Left ventricle myocardium inferior (tissue), 1 donor: ENCODE measurements around the gene MRPL10. TPM values are rescaled to one million over a fixed set of nuclear protein-coding genes. Genes with fewer than 3 reads are reported as not detected.

Experiments
- DNase-seq: peaks from one replicate; pipeline ENCODE4 v3.0.0-alpha.2; 2020
- H3K27ac ChIP-seq: fragments of 200-600 bp; replicated peaks from 2 replicates; pipeline ENCODE4 v1.8.0; 2021
- H3K27me3 ChIP-seq: fragments of 200-600 bp; 2 replicates; pipeline ENCODE4 v1.8.0; 2021; ENCODE audit warnings: low read depth
- H3K36me3 ChIP-seq: fragments of 200-600 bp; 2 replicates; pipeline ENCODE4 v1.8.0; 2021
- H3K4me1 ChIP-seq: fragments of 200-600 bp; 2 replicates; pipeline ENCODE4 v1.8.0; 2021
- H3K4me3 ChIP-seq: fragments of 200-600 bp; 2 replicates; pipeline ENCODE4 v1.8.0; 2021; ENCODE audit warnings: mild to moderate bottlenecking, moderate library complexity
- H3K9me3 ChIP-seq: fragments of 200-600 bp; replicated peaks from 2 replicates; pipeline ENCODE4 v1.8.0; 2021
- CTCF ChIP-seq: fragments of 200-600 bp; IDR thresholded peaks from 2 replicates; pipeline ENCODE4 v1.8.0; 2021; ENCODE audit warnings: antibody characterized with exemption, mild to moderate bottlenecking, borderline replicate concordance
- intact Hi-C: fragments of 100-400 bp; cut with micrococcal nuclease; formaldehyde crosslinking; loops from one replicate; pipeline ENCODE4 v1.11.0; 2022
- total RNA-seq: library from RNA; stranded (reverse); fragmentation: NEBNext Ultra II Directional; extraction: Animal tissue kit (Norgen Biotek cat#: 25700); gene quantifications from one replicate; pipeline ENCODE4 v1.2.1, GENCODE V29; 2021
- donor health status: DM: no; HTN: yes; CAD: no; lungs with severe emphysema.

Gene MRPL10
- total RNA-seq, 1 donor from 2014 or later: 60.5 TPM

GRCh38 chr17:47791025-47791424, 40.3 kb downstream of the MRPL10 start:
- H3K4me3 ChIP-seq: no peak overlapping the region
- intact Hi-C loops: no loop called here
- no peak for DNase-seq
- TF ChIP-seq CTCF: no peak
- H3K27me3 ChIP-seq: peaks cover 99% of the 10 kb centered on the region
- H3K27ac ChIP-seq: no peak overlapping the region
- no peaks in the 10 kb centered on the region for H3K36me3 ChIP-seq
- H3K4me1 ChIP-seq: peaks cover 10% of the 10 kb centered on the region
- no peaks in the 10 kb centered on the region for H3K9me3 ChIP-seq

DNA sequence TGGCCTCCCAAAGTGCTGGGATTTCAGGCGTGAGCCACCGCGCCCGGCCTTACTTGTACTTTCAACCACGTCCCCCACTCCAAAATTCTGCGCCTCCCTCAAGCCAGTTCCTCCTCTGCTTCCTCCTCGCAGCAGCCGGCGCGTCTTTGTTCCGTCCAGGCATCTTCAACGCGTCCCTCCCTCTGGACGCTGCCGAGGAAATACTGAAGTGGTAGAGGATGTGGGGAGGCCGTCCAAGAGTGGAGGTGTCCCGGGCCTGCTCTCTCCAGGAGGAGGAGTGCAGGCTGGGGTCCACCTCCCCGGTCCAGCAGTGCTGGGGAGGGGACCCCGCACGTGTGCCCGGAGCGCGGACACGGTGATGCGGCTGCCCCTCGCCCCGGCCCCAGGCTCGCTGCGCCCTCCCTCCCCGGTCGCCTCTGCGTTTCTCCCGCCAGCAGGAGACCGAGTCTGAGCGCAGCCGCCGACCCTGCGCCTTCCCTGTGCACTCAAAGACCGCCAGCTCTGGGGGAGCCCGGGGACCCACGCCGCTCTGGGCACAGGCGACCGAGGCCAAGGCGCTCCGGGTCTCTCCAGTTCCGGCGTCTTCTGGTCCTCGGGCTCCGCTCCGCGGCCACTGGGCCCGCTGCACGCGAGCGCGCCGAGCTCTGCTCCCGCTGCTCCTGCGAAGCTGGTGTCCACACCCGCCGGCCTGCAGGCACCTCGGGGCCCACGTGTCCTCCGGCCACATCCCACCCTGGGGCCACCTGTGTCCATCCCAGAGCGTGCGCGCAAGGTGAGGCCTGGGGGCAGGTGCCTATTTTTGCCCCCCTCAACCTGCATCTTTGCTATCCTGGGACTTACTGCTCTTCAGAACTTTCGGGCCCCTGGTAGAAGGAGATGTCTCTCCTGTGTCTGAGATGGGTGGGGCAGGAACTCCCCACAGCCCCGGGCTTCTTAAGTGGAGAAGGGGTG, 41.5 kb downstream of the MRPL10 start:
- no peaks in the 10 kb centered on the region for H3K36me3 ChIP-seq
- H3K4me3 ChIP-seq: peak overlapping the region; percentile 63
- peak; percentile 47 for DNase-seq
- no peaks in the 10 kb centered on the region for H3K9me3 ChIP-seq
- H3K27me3 ChIP-seq: peaks cover 100% of the 10 kb centered on the region
- intact Hi-C loops: no loop called here
- no peak overlapping the region for H3K27ac ChIP-seq
- peak; percentile 64 for TF ChIP-seq CTCF
- peaks cover 10% of the 10 kb centered on the region for H3K4me1 ChIP-seq

- no peaks in the 10 kb centered on the region for H3K36me3 ChIP-seq
- no peak for TF ChIP-seq CTCF
- intact Hi-C loops: no loop called here
- peaks cover 96% of the 10 kb centered on the region for H3K27me3 ChIP-seq
- no peaks in the 10 kb centered on the region for H3K9me3 ChIP-seq
- peaks cover 10% of the 10 kb centered on the region for H3K4me1 ChIP-seq
- DNase-seq: no peak
- H3K4me3 ChIP-seq: no peak overlapping the region
- no peak overlapping the region for H3K27ac ChIP-seq
Observed at GRCh38 chr17:47785538-47786123, 45.7 kb downstream of the MRPL10 start.

- Histone ChIP-seq H3K4me3 (no peak overlapping the region), H3K4me1 (no peaks in the 10 kb centered on the region), H3K27ac (no peak overlapping the region), H3K27me3 (peaks cover 96% of the 10 kb centered on the region), H3K9me3 (no peaks in the 10 kb centered on the region), H3K36me3 (no peaks in the 10 kb centered on the region)
- intact Hi-C loops: no loop called here
- no peak for TF ChIP-seq CTCF
- no peak for DNase-seq
Observed at GRCh38 chr17:47781397-47781796, 49.9 kb downstream of the MRPL10 start.

GRCh38 chr17:47778184-47778635, 53.1 kb downstream of the MRPL10 start:
- Histone ChIP-seq H3K27me3 (peaks cover 96% of the 10 kb centered on the region), H3K36me3 (no peaks in the 10 kb centered on the region), H3K4me1 (no peaks in the 10 kb centered on the region), H3K9me3 (no peaks in the 10 kb centered on the region), H3K27ac (no peak overlapping the region), H3K4me3 (no peak overlapping the region)
- no peak for TF ChIP-seq CTCF
- no peak for DNase-seq
- intact Hi-C loops: no loop called here
